Midbrain (tissue), 1 donor: ENCODE measurements around the gene MYLK3.
"Not testable (repeated sequence)": the region's sequence is repeated elsewhere in the genome, so short reads cannot be mapped to it uniquely, and the experiment has no call there.

Source experiments
- DNase-seq: peaks from one replicate; lab custom pipeline; 2025; lab: John Stamatoyannopoulos, UW

Gene MYLK3

DNA sequence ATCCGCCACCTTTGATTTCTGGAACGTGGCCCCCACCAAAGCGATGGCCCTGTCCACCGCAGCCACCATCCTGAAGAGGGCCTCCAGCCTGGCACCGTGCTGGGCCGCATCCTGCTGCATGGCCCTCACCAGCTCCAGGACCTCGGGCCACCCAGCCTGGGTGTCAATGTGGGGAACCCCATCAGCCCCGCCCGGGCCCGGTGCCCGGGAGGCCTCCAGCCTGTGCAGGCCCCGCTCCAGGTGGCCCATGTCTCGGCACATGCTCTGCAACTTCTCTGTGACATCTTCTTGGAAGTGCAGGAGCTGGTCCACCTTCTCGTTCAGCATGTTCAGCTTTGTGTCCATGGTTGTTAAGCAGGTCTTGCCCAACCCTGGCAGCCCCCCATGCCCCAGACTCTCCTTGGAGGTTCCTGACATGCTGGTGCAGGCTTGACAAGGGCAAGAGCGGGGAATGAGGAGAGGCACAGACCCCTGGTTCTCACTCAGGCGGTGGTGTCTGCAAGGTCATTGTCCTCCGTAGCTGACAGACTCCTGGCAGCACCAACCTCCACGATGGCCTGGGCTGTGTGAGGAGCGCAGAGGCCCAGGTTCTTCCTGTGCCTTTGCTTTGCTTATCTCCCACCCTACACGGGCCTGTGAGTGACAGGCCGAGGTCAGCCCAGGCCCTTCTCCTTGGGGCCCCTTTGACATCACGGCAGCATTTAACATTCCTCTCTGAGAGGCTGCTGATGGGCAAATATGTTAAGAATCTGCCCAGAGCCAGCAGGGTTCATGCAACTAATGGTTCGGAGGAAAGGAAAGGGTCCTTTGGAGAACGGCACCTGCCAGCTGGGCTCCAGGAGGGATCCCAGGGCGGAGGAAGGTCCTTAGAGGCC, at the start of gene MYLK3:
Gene MYLK3, minus strand, starts transcription at position 568 of the 875 bp plus-strand sequence. Its CDS starts 151 bp downstream, at position 417.
- no peak for DNase-seq

DNA sequence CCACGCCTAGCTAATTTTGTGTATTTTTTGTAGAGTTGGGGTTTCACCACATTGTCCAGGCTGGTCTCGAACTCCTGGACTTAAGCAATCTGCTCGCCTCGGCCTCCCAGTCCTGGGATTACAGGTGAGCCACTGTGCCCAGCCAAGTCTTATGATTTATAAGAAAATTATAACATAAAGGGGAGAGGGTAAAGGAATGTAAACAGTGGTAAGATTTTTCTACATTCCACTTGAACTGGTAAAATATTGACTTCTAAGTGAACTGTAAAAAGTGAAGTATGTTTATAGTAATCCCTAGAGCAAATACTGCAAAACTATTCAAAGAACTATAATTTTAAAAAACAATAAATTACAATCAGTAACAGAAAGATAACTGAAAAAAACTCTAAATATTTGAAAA, 49.4 kb upstream of the MYLK3 start:
- DNase-seq, result no peak

DNA sequence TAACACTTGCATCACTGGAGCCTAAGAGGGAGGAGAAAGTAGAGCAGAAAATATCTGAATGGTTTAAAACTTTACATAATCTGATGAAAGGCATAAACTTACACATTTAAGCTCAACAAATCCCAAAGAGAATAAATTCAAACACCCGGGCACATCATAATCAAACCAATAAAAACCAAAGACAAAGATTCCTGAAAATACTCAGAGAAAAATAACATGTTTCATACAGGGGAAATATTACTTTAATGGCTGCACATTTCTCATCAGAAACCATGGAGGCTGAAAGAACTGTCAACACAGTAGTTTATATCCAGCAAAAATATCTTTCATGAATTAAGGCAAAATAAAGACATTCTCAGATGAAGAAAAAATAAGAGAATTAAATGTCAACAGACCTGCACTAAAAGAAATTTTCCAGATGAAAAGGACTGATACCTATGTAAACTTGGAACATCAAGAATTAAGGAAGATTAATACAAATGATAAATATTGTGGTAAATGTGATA, 48.7 kb upstream of the MYLK3 start:
- DNase-seq, result no peak

DNA sequence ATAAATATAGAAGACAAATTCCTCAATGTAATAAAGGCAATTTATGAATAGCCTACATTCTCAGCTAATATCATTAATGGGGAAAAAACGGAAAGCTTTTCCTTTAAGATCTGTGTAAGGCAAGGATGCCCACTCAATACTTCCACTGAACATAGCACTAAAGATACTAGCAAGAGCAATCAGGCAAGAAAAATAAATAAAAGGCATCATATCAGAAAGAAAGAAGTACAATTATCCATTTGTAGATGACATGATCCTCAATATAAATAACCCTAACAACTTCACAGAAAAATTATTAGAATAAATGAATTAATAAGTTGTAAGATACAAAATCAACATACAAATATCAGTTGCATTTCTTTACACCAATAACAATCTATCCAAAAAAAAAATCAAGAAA, 45.7 kb upstream of the MYLK3 start:
- no peak for DNase-seq

DNA sequence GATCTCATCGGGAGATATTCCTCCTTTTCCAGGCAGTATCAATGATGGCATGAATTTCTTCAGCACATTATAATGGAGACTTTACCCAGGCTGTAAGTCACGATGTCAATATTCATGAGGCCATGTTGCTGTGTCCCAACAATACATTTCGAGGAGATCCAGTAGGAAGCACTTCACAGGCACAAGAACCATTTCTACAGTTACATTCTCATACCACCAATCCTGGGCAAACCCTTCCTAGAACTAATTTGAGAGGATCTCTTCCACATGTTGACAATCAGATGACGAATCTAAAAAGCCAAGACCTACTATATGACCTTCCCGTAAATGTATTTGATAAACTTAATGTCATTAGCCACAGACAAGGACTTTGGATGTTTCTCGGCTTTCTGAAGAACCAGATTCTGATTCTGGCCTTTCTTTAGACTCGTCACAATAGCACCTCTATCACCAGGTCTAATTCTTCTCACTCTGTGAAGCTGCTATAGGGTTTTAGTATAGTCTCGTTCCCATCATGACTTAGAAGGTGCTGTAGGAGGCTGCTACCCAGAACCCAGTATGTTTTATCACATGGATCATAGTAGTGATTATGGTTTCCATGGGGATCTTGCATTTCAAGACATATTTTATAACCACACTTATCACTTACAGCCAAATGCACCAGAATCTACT, 42.6 kb upstream of the MYLK3 start:
- DNase-seq, result no peak

DNA sequence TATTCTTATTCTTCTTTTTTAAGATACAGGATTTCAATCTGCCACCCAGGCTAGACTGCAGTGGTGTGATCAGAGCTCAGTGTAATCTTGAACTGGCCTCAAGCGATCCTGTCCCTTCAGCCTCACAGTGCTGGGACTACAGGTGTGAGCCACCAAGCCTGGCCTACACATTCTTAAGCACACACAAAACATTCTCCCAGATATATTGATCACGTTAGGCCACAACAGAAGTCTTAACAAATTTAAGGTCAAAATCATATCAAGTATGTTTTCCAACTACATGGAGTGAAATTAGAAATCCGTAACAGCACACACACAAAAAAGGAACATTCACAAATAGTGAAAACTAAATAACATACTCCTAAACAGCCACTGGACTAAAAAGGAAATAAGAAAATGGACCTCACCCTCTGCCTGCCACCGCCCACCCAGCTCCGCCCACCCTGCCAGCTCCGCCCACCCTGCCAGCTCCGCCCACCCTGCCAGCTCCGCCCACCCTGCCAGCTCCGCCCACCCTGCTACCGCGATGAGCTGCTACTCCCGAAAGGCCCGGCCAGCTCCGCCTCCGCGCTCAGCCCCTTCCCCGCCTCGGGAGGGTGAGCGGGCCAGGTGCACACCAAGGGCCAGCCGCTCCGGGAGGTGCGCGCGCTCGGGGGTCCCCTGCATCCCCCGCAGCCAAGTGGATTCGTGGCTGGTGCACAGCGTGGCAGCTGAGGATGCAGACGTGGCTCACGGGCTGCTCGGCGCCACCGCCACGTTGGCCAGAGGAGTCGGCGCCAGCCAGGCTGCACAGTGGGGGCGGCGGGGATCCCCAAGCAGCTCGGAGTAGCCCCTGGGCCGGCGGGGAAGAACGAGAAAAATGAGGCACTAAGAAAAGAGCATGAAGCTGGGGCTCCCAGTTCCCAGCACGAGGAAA, 41.6 kb upstream of the MYLK3 start:
- peak; percentile 30 for DNase-seq

DNA sequence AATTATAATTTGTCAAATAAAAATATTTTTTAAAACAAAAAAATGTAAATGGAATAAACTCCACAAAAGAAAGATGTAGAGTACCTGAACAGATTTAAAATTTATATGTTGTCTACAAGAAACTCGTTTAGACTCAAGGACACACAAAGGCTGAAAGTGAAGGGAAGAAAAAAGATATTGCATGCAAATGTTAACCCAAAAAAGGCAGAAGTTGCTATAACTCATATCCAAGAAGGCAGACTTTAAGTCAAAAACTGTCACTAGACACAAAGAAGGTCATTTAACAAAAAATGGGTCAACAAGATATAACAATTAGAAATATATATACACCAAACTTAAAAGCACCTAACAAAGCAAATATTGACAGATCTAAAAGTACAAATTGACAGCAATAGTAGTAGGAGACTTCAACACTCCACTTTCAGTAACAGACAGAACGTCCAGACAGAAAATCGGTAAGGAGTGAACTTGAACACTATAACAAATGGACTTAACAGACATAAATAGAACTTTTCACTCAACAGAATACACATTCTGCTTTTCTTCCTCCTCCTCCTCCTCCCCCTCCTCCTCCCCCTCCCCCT, 40.8 kb upstream of the MYLK3 start:
- no peak for DNase-seq

DNA sequence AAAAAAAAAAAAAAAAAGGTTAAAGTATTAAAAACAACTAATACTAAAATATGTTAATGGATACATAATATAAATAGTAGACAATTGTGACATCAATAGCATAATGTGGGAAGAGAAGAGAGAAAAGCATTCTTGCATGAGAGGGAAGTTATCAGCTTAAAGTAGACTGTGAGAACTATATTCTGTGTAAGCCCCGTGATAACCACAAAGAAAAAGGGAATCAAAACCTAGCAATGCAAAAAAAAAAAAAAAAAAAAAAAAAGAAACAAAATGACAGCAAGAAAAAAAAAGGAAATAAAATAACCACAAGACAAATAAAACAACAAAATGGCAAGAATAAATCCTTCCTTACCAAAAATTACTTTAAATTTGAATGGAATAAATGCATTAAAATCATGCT, 39.8 kb upstream of the MYLK3 start:
- DNase-seq, result no peak

DNA sequence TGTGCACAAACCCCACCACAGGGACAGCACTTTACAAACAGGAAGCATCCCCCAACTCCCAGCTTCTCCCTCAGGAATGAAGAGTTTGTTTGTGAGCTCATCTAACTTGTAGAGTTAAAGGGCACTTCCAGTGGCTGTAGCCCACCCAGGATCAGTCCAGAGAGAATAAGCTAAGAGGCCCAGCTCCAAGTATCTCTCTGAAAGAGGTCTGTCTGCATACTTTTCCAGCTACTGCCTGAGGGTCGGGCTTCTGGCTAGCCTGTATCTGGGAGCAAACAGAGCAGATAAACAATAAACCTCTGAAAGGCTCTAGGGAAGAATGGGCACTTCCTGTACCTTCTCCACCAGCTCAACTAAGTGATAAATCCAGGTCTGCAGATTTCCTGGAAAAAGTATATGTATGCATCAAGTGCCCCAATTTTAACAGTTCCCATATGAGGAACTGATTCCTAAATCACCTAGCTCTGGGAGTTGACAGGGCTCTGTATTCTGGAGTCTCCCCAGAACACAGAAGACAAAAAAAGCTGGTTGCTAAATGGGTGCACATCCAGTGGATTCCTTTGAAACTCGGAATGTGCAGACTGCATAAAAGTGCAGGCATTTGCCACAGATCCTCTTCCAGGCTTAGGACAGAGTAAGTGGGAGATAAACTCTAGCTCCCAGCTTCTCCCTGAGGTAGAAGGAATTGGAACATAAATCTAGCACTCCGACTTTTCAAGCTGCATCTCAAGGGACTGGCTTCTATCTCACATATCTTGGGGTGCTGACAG, 37.1 kb upstream of the MYLK3 start:
- DNase-seq, result no peak

DNA sequence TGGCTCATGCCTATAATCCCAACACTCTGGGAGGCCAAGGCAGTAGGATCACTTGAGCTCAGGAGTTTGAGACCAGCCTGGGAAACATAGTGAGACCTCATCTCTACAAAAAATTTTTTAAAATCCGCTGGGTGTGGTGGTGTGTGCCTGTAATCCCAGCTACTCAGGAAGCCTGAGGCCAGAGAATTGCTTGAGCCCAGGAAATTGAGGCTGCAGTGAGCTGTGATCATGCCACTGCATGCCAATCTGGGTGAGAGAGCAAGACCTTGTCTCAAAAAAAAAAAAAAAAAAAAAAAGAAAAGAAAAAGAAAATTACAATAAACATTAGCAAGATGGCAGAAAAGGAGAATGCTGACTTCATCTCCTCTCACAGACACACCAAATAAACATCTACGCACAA, 36.4 kb upstream of the MYLK3 start:
- not testable (repeated sequence) for DNase-seq

DNA sequence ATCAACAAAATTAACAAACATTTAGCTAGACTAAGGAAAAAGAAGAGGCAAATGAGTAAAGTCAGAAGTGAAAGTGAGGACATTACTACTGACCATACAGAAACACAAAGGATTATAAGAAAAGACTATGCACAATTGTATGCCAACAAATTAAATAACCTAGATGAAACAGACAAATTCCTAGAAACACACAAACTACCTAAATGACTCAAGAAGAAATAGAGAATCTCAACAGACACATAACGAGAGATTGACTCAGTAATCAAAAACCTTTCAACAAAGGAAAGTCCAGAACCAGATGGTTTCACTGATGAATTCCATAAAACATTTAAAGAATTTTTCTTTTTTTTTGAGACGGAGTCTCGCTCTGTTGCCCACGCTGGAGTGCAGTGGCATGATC, 35.7 kb upstream of the MYLK3 start:
- DNase-seq, result no peak

DNA sequence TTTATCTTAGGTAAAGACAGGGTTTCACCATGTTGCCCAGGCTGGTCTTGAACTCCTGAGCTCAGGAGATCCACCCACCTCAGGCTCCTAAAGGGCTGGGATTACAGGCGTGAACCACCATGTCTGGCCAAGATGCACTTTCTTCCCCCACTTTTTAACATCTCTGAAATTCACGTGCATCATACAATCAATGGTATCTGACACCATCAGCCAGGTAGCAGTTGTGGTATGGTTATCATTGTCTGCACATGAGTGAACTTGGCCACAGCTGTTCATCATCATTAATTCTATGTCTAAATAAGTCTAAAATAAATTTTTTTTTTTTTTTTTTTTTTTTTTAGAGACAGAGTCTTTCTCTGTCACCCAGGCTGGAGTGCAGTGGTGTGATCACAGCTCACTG, 34.2 kb upstream of the MYLK3 start:
- DNase-seq, result no peak

DNA sequence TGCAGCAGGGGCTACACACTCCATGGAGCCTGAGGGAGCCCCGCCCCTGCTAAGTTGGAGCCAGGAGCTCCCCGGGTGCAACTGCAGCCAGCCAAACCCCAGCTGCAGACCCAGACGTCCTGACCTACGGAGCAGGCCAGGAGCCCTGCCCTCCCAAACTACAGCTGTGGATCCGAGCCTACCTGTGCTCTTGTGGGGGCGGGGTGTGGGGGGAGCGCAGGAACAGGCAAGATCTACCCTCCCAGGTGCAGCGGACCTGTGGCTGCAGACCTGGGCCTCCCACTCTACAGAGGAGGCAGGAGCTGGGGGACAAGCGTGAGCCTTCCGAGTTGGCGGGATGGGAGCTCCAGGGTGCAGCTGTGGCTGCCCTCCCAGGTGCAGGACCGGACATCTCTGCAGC, 29.7 kb upstream of the MYLK3 start:
- DNase-seq, result no peak

DNA sequence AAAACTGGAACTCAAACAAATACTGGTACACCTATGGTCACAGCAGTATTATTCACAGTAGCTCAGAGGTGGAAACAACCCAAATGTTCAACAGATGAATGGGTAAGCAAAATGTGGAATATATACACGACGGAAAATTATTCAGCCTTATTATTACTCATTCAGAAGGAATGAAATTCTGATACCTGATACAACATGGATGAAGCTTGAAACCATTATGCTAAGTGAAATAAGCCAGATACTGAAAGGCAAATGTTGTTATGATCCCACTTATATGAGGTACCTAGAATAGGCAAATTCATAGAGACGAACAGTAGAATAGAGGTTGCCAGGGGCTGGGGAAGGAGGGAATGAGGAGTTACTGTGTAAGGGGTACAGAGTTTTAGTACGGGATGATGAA, 27.1 kb upstream of the MYLK3 start:
- DNase-seq, result no peak

DNA sequence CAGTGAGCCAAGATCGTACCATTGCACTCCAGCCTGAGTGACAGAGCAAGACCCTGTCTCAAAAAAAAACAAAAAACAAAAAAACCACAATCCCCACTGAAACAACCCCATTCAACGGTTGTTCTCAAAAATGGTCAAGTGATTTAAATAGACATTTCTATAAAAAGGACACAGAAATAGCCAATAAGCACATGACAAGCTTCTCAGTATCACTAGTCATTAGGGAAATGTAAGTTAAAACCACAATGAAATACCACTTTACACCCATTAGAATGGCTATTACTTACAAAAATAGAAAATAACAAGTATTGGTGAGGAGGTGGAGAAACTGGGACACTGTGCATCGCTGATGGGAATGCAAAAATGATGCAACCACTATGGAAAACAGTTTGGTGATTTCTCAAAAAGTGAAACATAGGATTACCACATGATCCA, 26.6 kb upstream of the MYLK3 start:
- no peak for DNase-seq

DNA sequence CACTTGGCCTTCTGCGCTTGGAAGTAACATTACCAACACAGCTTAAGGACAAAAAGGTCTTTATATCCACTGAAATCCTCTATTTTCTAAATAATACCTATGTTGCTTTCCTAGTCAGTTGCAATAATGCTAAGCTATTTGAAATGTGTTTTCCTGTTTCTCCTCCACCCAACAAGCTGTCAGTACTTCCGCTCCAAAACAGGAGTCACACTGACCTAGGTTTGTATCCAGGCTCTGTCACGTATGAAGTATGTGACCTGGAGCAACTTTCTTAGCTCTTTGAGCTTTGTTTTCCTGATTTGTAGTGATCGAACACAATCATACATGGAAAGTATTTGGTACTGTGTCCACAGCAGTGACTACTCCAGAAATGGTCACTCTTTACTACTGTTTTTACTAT, 24.3 kb upstream of the MYLK3 start:
- DNase-seq, result no peak

DNA sequence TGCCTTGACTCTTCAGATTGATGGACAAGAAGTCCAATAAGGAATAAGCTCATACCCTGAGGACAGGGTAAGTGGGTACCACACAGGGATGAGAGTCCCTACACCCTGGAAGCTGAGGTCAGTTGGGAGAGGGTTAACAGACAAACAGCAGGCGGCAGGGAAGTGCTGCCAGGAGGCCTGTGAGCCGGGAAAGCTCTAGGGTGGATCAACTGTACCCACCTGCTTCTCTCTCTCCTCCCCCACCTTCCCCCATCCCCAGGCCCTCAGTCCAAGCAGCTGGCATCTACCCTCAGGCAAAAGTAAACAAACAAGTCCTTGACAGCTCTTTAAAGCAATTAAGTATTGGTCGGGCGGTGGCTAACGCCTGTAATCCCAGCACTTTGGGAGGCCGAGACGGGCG, 20.7 kb upstream of the MYLK3 start:
- no peak for DNase-seq

DNA sequence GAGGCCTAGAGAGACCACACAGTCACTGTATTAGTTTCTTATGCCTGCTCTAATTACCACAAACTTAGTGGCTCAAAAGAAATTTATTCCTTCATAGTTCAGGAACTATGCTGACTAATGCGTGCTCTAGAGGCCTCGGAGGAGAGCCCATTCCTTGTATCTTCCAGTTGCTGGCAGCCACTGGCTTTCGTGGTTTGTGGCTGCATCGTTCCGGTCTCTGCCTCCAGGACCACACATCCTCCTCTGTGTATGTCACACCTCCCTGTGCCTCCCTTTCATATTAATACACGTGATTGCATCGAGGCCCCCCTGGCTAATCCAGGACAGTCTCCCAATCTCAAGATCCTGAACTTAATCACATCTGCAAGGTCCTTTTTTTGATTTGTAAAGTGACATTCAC, 16.9 kb upstream of the MYLK3 start:
- DNase-seq, result no peak

DNA sequence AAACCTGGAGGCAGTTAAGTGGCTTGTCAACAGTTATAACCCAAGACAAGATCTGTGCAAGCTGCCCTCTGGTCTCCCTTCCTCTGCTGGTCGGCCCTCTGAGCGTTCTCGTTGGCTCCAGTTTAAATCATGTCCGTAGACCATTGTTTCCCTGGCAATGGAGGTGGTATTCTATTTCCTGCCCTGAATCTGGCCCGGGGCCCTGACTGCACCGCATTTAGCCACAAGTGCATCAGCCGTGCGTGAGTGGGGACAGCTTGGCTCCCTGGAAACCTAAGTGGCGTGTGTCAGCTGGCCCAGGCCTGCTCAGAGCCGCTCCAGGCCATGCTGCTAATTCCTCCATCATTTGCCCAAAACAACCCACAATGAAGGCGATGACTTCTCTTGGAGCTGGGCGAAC, 15.0 kb upstream of the MYLK3 start:
- no peak for DNase-seq

DNA sequence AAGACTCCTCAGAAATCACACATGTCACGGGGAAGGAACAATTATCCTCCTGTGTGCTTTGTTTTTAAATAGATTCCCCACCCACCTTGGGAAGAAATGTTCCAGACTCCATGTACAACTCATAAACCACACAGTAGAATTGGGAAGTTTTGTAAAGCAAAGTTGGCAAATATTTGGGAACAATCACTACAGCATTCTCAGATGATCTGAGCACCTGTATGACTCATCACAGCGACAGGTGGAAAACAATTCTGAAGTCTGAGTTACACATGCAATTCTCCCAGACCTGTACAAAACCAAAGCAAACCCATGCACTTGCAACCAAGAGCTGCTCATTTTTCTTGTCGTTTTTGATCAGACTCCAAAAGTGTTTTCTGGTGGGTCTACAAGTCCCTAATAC, 14.4 kb upstream of the MYLK3 start:
- DNase-seq, result no peak

DNA sequence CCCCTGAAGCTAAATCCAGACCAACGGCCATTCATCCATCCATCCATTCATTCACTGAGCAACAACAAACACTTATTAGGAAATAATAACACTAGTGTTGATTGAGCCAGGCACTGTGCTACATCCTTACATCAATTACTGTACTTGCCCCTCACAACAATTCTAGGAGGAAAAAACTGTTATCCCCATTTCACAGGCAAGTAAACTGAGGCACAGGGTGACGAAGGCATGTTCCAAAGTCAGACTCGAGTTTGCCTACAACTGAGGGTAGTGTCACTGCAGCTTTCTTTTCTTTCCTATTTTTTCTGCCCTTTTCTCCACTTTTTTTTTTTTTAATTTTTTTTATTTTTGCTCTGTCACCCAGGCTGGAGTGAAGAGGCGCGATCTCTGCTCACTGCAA, 11.2 kb upstream of the MYLK3 start:
- DNase-seq, result no peak
